AG09319 (cell line): ENCODE data around the gene MAGEA10.
"Not testable (repeated sequence)": the region's sequence is repeated elsewhere in the genome, so short reads cannot be mapped to it uniquely, and the experiment has no call there.

Source experiments
- DNase-seq: peaks from one replicate; pipeline ENCODE4 v3.0.0-alpha.2; 2010; ENCODE audit warnings: low read depth; ENCODE audit errors: extremely low read depth
- TF ChIP-seq, protein P1 (sequence below): IDR thresholded peaks from 2 replicates; pipeline ENCODE4 v1.5.1; 2011; ENCODE audit warnings: low read depth, mild to moderate bottlenecking, inconsistent platforms, low read length, moderate library complexity

MAGEA10 gene

DNA sequence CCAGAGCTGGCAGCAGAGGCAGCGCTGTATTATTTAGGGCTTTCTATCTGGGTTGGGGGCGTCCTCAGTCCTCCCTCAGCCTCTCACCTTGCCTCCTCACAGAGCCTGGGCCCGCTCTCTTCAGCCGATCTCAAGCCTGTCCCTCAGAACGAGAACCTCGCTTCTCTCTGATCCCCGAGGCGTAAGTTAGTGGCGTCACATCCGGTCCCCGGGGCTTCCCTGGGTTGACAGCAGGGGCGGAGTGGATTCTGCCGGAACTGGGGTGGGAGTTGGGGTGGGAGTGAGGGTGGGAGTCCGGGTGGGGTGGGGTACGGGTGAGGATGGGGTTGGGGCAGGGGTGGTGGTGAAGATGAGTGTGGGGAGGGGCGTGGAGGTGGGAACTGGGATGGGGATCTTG lies at the start of gene MAGEA10:
Gene MAGEA10, minus strand, starts transcription at position 190 of the 397 bp plus-strand sequence. CDS start 2,957 bp downstream, outside the sequence.
- TF ChIP-seq, protein P1, sequence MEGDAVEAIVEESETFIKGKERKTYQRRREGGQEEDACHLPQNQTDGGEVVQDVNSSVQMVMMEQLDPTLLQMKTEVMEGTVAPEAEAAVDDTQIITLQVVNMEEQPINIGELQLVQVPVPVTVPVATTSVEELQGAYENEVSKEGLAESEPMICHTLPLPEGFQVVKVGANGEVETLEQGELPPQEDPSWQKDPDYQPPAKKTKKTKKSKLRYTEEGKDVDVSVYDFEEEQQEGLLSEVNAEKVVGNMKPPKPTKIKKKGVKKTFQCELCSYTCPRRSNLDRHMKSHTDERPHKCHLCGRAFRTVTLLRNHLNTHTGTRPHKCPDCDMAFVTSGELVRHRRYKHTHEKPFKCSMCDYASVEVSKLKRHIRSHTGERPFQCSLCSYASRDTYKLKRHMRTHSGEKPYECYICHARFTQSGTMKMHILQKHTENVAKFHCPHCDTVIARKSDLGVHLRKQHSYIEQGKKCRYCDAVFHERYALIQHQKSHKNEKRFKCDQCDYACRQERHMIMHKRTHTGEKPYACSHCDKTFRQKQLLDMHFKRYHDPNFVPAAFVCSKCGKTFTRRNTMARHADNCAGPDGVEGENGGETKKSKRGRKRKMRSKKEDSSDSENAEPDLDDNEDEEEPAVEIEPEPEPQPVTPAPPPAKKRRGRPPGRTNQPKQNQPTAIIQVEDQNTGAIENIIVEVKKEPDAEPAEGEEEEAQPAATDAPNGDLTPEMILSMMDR: no peak
- no peak for DNase-seq

DNA sequence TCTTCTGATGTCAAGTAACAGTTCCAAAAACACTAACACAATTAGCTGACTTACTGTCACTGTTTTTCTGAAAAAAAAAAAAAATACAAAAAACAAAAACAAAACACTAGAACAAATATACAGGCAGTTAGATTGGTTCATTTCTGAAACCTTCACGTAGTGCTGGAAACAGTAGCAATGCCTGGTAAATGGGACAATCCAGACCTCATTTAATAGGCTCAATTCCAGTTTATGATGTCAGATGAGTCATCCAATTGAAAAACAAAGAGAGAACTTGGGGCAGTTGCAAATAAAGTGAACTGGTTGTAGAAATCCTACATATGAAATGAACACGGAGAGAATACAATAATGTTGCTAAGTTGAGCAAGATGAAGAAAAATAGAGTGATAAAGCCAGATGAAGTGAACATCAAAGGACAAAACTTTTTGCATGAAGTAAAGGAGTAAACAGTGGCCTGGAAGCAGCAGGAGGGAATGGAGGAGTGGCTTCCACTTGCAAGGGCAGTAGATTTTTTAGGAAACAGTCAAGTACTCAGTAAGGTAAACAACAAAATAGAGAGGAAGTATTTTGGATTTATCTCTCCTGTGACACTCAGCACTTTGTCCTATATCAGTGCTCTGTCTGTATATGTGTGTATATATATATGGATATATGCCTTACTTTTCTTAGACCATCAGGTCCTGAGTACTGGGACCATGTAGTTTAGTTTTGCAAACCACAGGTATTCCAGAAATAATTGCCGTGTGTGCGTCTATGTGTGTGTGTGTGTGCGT lies 39.3 kb upstream of the MAGEA10 start:
- DNase-seq: no peak
- TF ChIP-seq, protein P1: no peak

DNA sequence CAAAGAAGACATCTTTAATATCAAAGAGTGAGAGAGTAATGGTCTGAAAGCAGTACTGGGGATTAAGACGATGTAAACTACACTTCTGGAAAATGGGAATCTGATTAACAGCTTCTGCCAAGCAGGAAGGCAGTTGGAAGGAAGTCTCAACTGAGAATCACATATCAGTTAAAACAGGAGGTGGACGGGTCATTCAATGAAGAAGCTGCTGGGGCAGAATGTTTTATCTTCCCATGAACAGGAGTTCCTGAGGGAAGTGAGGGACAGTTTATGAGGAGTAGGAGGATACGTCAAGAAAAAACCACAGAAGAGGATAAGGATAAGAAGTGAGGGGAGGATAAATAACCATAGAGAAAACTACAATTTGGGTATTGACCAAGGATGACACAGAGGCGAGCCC lies 38.7 kb upstream of the MAGEA10 start:
- DNase-seq: no peak
- TF ChIP-seq, protein P1: no peak

DNA sequence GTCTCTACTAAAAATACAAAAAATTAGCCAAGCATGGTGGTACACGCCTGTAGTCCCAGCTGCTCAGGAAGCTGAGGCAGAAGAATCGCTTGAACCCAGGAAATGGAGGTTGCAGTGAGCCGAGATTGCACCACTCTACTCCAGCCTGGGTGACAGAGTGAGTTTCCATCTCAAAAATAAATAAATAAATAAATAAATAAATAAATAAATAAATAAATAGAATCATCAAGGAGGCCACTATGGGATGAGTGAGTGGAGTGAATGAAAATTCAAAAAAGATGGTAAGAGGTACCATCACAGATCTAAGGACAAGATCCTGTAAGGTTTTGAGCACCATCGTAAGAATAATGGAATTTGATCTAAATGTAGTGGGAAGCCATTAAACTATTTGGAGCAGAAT lies 37.5 kb upstream of the MAGEA10 start:
- DNase-seq: not testable (repeated sequence)

DNA sequence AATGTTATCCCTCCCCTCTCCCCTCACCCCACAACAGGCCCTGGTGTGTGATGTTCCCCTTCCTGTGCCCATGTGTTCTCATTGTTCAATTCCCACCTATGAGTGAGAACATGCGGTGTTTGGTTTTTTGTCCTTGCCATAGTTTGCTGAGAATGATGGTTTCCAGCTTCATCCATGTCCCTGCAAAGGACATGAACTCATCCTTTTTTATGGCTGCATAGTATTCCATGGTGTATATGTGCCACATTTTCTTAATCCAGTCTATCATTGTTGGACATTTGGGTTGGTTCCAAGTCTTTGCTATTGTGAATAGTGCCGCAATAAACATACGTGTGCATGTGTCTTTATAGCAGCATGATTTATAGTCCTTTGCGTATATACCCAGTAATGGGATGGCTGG lies 35.5 kb upstream of the MAGEA10 start:
- DNase-seq: not testable (repeated sequence)

DNA sequence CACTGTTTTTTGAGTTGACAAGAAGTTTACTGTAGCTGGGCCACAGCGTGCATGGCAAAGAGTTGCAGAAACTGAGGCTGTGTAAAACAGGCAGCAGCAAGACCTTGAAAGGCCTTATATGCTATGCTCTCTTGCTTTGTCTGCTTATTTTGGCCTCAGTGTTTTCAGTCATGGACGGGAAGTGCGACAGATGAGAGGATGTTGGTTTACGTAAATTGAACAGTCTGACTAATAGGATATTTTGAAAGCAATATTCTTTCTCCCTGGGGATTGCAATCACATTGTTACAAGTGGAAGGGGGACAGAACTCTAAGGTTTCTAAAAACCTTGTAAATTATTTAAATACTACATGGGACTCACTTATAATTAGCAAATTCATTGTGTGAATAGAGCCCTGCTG lies 32.2 kb upstream of the MAGEA10 start:
- DNase-seq: no peak
- TF ChIP-seq, protein P1: no peak

DNA sequence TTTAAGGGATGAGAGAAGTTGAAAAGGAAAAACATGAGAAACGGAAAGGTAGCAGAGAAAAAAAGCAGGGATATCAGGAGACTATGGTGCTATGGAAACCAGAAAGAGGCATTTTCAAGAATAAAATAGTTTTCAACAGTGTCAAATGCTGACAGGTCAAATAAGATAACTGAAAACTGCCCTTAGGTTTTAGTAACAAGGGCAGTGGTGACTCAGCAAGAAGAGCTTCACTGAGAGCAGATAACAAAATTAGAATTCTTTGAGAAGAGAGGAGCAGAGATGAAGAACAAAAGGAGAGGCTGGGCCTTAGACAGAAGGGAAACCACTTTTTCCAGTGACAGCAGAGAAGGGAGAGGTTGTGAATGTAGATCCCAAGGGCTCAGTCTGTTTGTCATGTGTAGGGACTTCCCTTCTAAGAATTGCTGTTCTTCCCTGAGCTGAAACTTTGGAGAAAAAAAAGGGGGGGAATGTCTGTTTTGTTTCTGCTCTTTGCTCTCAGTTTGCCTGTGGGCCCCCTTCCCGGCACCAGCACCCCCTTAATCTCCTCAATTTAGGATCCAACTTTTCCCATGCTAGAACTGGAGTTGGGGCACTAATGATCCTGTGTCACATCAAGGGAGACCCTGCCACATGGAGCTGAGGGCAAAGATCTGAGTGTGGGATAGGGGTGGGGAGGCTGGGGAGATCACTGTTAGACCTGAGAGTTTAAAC lies 26.8 kb upstream of the MAGEA10 start:
- no peak for DNase-seq
- TF ChIP-seq, protein P1: no peak

DNA sequence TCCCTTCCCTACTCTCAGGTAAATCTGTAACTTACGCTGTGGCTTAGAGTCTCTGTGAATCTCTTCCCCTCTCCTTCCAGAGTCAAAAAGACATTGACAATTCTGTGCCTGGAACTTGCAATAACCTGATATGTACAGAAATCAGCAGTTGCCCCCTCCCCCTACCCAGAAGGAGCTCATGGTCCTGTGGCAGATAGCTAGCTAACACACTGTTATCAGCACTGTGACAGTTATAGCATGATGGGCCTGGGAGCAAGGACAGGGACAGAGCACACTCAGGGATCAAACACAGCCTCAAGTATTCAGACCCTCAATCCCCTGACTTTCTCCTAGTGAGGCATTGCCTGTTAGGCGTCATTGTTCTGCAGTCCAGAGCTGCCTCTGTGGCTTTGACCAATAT lies 18.7 kb upstream of the MAGEA10 start:
- TF ChIP-seq, protein P1: no peak
- DNase-seq: no peak
